Transverse colon (tissue), 4 donors: ENCODE data around the gene EFNA4. TPM values are rescaled to one million over a fixed set of nuclear protein-coding genes. Genes with fewer than 3 reads are reported as not detected.

Experiments
- DNase-seq: peaks from one replicate; pipeline ENCODE4 v3.0.0-alpha.2; 2019
- H3K27ac ChIP-seq, 4 donors: fragments of 200-600 bp; sonication (generic); 2 replicates each; pipeline ENCODE4 v1.5.1; 2016 to 2018; ENCODE audit warnings: inconsistent platforms in 4 of 4
- H3K27me3 ChIP-seq: fragments of 200-600 bp; sonication (generic); 2 replicates; pipeline ENCODE4 v1.5.1; 2017; ENCODE audit warnings: inconsistent platforms
- H3K36me3 ChIP-seq, 4 donors: fragments of 200-600 bp; sonication (generic); 2 replicates each; pipeline ENCODE4 v1.5.1; 2017 to 2019; ENCODE audit warnings: inconsistent platforms in 4 of 4
- H3K4me1 ChIP-seq, 4 donors: fragments of 200-600 bp; sonication (generic); 2 replicates each; pipeline ENCODE4 v1.5.1; 2017 to 2020; ENCODE audit warnings: inconsistent platforms in 4 of 4
- H3K4me3 ChIP-seq, 4 donors: fragments of 200-600 bp; sonication (generic); 1 replicate in 1 of 4; 2 replicates in 3 of 4; pipeline versions ENCODE4 v1.5.1 to v1.6.1; 2017 to 2019; ENCODE audit warnings: inconsistent platforms in 4 of 4
- H3K9me3 ChIP-seq, 2 donors: fragments of 200-600 bp; sonication (generic); 2 replicates each; pipeline ENCODE4 v1.5.1; 2017 to 2019; ENCODE audit warnings: inconsistent platforms in 2 of 2
- EP300 ChIP-seq: sonication (generic); formaldehyde crosslinking; IDR thresholded peaks from one replicate; pipeline ENCODE4 v1.6.1; 2017; ENCODE audit warnings: antibody characterized with exemption, low read depth
- POLR2A ChIP-seq: fragments of 450-650 bp; IDR thresholded peaks from one replicate; pipeline ENCODE4 v1.6.1; 2016; ENCODE audit warnings: antibody characterized with exemption, mild to moderate bottlenecking, moderate library complexity
- POLR2AphosphoS5 ChIP-seq, 3 donors: sonication (generic); formaldehyde crosslinking; IDR thresholded peaks; one replicate each; pipeline ENCODE4 v1.6.1; 2016; ENCODE audit warnings: antibody characterized with exemption in 3 of 3
- whole genome bisulfite sequencing, 2 donors: methylation state at CpG; one replicate each; pipeline ENCODE4 v1.1.5; 2018; ENCODE audit warnings: low coverage in 1 of 2; 5-methylcytosine and 5-hydroxymethylcytosine counted together
- in situ Hi-C, 4 donors: fragments of 200-750 bp; cut with MboI; loops; one replicate each; pipeline versions ENCODE4 v1.15.0 to v1.15.1; 2017; ENCODE audit warnings: low sequenced_read_pairs in 3 of 4, low pct_ligation_motif_present in 1 of 4, low pct_unique_long_range_greater_than_20kb in 1 of 4
- intact Hi-C: fragments of 100-400 bp; cut with DNase I; formaldehyde crosslinking; loops from one replicate; pipeline ENCODE4 v1.15.1; 2023; ENCODE audit warnings: low total_unique reads
- total RNA-seq, 4 donors: library from RNA; depleted of rRNA; stranded (reverse); fragments of >200 nt; gene quantifications; one replicate each; pipeline ENCODE4 v1.1.0, GENCODE V29; 2016
- TF ChIP-seq, protein P1 (sequence below), 5 experiments: fragments of 200-600 bp in 3 of 5; fragments of 450-650 bp in 2 of 5; sonication (generic) in 3 of 5; IDR thresholded peaks; 1 replicate in 2 of 5; 2 replicates in 3 of 5; pipeline ENCODE4 v1.5.1; 2016 to 2017; ENCODE audit warnings: antibody characterized with exemption in 5 of 5, inconsistent platforms in 3 of 5, mild to moderate bottlenecking in 2 of 5, moderate library complexity in 1 of 5

EFNA4 gene
- total RNA-seq, 4 donors from 2014 or later: 18.3 to 57.2 (median 37.2) TPM

DNA sequence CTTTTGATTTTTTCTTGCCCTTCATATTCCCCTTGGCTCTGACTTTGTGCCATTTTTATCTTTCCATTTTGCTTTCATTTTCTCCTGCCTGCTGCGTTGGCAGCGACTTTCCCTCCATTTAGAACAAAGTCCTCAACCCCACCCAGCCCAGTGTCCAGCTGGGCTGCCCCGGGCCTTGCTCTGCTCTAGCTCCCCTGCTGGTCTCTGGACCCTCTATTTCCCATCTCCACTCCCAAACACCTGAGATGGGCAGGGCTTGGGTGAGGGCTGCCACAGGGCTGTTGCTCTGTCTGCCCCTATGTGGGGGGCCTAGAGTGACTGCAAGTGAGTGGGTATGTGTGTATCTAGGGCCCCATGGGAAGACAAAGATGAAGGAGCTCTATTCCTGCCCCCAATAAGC lies 19.7 kb upstream of the EFNA4 start:
- intact Hi-C loops: no loop called here
- 38 to 40% methylated on average over 1 to 3 of the region's 3 CpGs for WGBS, 2 donors
- H3K27ac ChIP-seq: peak overlapping the region; percentile 73 to 86 (median 83)
- H3K9me3 ChIP-seq: no peaks in the 10 kb centered on the region
- H3K4me1 ChIP-seq: peaks cover 11 to 31% (median 26%) of the 10 kb centered on the region in 4 donors
- H3K36me3 ChIP-seq: no peaks in the 10 kb centered on the region
- H3K27me3 ChIP-seq: no peaks in the 10 kb centered on the region
- in situ Hi-C loops: no loop called here
- DNase-seq: peak; percentile 61
- no peak for TF ChIP-seq EP300
- TF ChIP-seq POLR2AphosphoS5 (IDR thresholded peaks at IDR 0.05): peak in 2 of 3 donors; percentile 9 to 23
- TF ChIP-seq, protein P1, sequence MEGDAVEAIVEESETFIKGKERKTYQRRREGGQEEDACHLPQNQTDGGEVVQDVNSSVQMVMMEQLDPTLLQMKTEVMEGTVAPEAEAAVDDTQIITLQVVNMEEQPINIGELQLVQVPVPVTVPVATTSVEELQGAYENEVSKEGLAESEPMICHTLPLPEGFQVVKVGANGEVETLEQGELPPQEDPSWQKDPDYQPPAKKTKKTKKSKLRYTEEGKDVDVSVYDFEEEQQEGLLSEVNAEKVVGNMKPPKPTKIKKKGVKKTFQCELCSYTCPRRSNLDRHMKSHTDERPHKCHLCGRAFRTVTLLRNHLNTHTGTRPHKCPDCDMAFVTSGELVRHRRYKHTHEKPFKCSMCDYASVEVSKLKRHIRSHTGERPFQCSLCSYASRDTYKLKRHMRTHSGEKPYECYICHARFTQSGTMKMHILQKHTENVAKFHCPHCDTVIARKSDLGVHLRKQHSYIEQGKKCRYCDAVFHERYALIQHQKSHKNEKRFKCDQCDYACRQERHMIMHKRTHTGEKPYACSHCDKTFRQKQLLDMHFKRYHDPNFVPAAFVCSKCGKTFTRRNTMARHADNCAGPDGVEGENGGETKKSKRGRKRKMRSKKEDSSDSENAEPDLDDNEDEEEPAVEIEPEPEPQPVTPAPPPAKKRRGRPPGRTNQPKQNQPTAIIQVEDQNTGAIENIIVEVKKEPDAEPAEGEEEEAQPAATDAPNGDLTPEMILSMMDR (IDR thresholded peaks at IDR 0.05): peak in 1 of 5 experiments; percentile 21
- no peak for TF ChIP-seq POLR2A
- no peak overlapping the region for H3K4me3 ChIP-seq

DNA sequence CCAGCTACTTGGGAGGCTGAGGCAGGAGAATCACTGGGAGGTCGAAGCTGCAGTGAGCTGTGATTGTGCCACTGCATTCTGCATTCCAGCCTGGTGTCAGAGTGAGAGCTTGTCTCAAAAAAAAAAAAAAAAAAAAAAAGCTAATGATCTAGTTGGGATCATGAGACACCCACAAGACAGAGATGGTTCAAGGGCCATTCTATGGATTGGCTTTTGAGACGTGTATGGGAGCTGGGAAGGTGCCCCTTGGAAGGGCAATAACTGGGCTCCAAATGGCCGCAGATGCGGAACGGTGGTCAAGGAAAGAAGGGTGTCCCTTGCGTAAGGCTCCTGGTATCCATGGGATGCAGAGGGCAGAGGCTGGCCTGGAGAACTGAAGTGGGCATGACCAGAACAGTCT lies 19.2 kb upstream of the EFNA4 start:
- H3K9me3 ChIP-seq: no peaks in the 10 kb centered on the region
- no peaks in the 10 kb centered on the region for H3K27me3 ChIP-seq
- no peak for DNase-seq
- no peak overlapping the region for H3K4me3 ChIP-seq
- no peaks in the 10 kb centered on the region for H3K36me3 ChIP-seq
- peaks cover 14 to 28% (median 24%) of the 10 kb centered on the region in 4 donors for H3K4me1 ChIP-seq
- 86 to 88% methylated on average over 5 to 6 of the region's 6 CpGs for WGBS, 2 donors
- H3K27ac ChIP-seq: peak overlapping the region; percentile 73 to 86 (median 83)
- in situ Hi-C loops: no loop called here
- intact Hi-C loops: no loop called here
- no peak for TF ChIP-seq POLR2A
- TF ChIP-seq POLR2AphosphoS5 (IDR thresholded peaks at IDR 0.05): no peak
- TF ChIP-seq, protein P1 (IDR thresholded peaks at IDR 0.05): no peak
- no peak for TF ChIP-seq EP300

DNA sequence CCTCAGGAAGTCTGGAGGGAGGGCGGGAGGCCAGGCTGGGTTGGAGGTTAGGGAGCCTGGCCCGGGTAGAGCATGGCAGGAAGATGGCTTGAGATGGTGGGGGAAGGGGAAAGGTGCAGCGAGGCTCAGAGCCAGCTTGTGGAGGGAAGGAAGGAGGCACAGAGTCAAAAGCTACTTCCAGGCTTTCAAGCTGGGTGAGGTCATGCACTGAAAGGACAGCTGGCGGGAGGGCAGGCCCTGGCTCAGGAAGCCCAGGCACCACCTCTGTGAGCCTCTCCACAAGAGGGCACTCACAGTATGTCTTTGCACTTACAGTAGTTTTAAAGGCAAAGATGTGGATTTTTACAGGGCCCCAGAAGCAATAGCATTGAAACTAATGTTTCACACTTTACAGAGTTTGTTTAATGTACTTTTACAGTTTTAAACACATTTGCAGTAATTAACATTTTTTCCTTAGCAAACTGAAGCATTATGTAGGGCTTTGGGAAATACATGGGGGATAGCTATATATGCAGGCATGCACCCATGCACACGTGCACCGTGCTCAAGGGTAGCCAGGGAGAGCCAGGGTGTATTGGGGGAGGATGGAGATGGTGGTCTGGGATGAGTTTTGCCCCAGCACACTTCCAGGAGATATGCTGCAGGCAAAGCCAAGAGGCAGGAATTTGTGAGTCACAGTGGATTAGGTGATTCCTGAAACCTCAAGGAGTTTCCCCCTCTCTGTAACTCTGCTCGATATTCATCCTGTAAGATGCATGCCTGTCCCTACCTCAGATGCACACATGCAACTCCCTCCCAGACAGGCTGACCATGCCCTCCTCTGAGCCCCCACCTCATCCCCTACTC lies 18.5 kb upstream of the EFNA4 start:
- Histone ChIP-seq H3K4me3 (no peak overlapping the region), H3K9me3 (no peaks in the 10 kb centered on the region), H3K4me1 (peaks cover 20 to 32% (median 31%) of the 10 kb centered on the region in 4 donors), H3K27ac (peak overlapping the region; percentile 73 to 86 (median 83)), H3K36me3 (no peaks in the 10 kb centered on the region), H3K27me3 (no peaks in the 10 kb centered on the region)
- intact Hi-C loops (no loop called here), in situ Hi-C loops (no loop called here)
- peak in 1 of 3 donors; percentile 33 for TF ChIP-seq POLR2AphosphoS5 (IDR thresholded peaks at IDR 0.05)
- TF ChIP-seq EP300: no peak
- TF ChIP-seq POLR2A: peak; percentile 11
- TF ChIP-seq, protein P1 (IDR thresholded peaks at IDR 0.05): peak; percentile 59 to 82 (median 72)
- peak; percentile 85 for DNase-seq
- 50 to 53% methylated on average over 2 to 7 of the region's 7 CpGs for WGBS, 2 donors

DNA sequence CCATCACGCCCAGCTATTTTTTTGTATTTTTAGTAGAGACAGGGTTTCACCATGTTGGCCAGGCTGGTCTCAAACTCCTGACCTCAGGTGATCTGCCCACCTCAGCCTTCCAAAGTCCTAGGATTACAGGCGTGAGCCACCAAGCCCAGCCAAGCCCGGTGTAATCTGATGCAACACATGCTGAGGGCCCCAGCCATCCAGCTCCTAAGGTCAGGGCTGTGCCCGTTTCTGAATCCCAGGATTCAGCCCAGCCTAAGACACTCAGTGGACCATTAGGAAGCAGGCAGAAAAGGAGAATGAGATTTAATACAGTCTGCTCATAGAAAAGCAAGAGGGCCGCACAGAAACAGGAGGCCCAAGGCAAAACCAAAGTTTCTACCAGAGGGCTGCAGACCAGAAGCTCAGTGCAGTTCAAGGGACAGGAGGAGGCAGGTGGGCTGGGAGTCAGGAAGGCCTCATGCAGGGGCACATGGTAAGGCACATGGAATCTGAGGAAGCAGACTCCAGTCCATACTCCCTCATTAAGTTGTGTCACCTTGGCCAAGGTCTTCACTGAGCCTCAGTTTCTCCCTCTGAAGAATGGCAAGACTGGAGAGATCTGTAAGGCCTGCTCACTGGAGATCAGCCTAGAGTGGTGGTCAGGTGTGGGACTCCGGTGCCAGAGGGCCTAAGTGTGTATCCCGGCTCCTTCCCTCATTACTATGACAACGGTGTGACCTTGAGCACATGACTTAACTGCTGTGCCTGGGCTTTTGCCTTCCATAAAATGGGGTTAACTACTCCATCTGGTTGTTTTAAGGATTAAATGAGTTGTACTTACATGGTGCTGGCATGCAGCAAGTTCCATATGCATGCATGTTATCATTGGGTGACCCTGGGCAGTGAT lies 14.8 kb upstream of the EFNA4 start:
- Histone ChIP-seq H3K36me3 (no peaks in the 10 kb centered on the region), H3K4me1 (peaks cover 23 to 51% (median 37%) of the 10 kb centered on the region in 4 donors), H3K27me3 (no peaks in the 10 kb centered on the region), H3K4me3 (no peak overlapping the region), H3K27ac (peak overlapping the region in 1 of 4 donors; percentile 99), H3K9me3 (no peaks in the 10 kb centered on the region)
- no peak for DNase-seq
- TF ChIP-seq, protein P1 (IDR thresholded peaks at IDR 0.05): no peak
- TF ChIP-seq EP300 (no peak), POLR2AphosphoS5 (IDR thresholded peaks at IDR 0.05) (no peak), POLR2A (no peak)
- intact Hi-C loops (no loop called here), in situ Hi-C loops (no loop called here)
- WGBS, 2 donors: 80 to 100% methylated on average over 1 to 8 of the region's 8 CpGs
